ENCODE data around the gene ARHGAP22.
"Not testable (repeated sequence)": the region's sequence is repeated elsewhere in the genome, so short reads cannot be mapped to it uniquely, and the experiment has no call there.

ARHGAP22 gene

GRCh38 chr10:48649349-48649944, 44.6 kb upstream of the ARHGAP22 start:
- no peak overlapping the region for H3K4me3 ChIP-seq (ENCODE audit: low read depth, low read length)
- no peak for TF ChIP-seq CTCF (IDR thresholded peaks at IDR 0.05; ENCODE audit: borderline replicate concordance, insufficient read depth, low read depth, low read length)

- TF ChIP-seq CTCF (IDR thresholded peaks at IDR 0.05; ENCODE audit: borderline replicate concordance, insufficient read depth, low read depth, low read length), result no peak
Measured at GRCh38 chr10:48648172-48648942, 43.5 kb upstream of the ARHGAP22 start.

DNA sequence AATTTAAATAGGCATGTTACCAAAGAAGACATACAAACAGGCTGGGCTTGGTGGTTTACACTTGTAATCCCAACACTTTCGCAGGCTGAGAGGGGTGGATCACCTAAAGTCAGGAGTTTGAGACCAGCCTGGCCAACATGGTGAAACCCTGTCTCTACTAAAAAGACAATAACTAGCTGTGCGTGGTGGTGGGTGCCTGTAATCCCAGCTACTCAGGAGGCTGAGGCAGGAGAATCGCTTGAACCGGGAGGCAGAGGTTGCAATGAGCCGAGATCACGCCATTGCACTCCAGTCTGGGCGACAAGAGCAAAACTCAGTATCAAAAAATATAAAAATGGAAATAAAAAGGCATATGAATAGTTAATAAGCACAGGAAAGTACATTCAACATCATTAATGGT, 42.2 kb upstream of the ARHGAP22 start:
- H3K4me3 ChIP-seq (ENCODE audit: low read depth, low read length), result not testable (repeated sequence)

More at GRCh38 chr10:48648172-48648942, 43.5 kb upstream of the ARHGAP22 start:
- H3K4me3 ChIP-seq (ENCODE audit: low read depth, low read length), result no peak overlapping the region

GRCh38 chr10:48645600-48645999, 40.7 kb upstream of the ARHGAP22 start:
- no peak overlapping the region for H3K4me3 ChIP-seq (ENCODE audit: low read depth, low read length)
- TF ChIP-seq CTCF (IDR thresholded peaks at IDR 0.05; ENCODE audit: borderline replicate concordance, insufficient read depth, low read depth, low read length), result no peak

- H3K4me3 ChIP-seq (ENCODE audit: low read depth, low read length), result not testable (repeated sequence)
Measured at GRCh38 chr10:48641099-48641690, 36.3 kb upstream of the ARHGAP22 start.

DNA sequence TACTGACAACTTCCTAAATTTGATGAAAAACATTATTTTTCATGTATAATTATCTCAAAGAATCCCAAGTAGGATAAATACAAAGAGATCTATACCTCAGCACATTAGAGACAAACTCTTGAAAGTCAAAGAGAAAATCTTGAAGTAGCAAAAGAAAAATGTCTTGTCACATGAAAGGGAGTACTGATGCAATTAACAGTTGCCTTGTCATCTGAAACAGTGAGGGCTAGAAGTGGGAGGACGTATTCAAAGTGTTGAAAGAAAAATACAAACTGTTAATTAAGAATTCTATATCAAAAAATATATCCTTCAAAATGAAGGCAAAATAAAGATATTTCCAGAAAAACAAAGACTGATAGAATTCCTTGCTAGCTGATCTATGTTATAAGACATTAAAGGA, 35.5 kb upstream of the ARHGAP22 start:
- H3K4me3 ChIP-seq (ENCODE audit: low read depth, low read length), result no peak overlapping the region

DNA sequence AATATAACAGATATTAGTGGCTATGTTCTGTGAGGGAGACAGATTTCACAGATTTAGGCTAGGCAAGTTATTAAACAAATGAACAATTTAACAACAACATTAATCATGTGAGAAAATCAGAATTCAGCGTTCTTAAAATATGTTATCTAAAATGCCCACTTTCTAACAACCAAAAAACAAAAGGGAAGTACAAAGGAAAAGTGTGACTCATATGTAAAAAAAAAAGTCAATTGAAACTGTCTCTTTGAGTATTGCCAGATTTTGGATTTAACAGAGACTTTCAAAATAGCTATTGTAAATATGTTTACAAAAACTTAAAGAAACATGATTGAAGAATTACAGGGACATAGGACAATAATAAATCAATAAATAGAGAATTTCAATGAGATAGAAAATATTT, 34.8 kb upstream of the ARHGAP22 start:
- H3K4me3 ChIP-seq (ENCODE audit: low read depth, low read length), result no peak overlapping the region

More for the DNA sequence above, 35.5 kb upstream of the ARHGAP22 start:
- no peak for TF ChIP-seq CTCF (IDR thresholded peaks at IDR 0.05; ENCODE audit: borderline replicate concordance, insufficient read depth, low read depth, low read length)

More for the DNA sequence above, 34.8 kb upstream of the ARHGAP22 start:
- no peak for TF ChIP-seq CTCF (IDR thresholded peaks at IDR 0.05; ENCODE audit: borderline replicate concordance, insufficient read depth, low read depth, low read length)

Measured in GM12875 (cell line).